HCT116 (cell line): ENCODE data around the gene USP2. TPM values are rescaled to one million over a fixed set of nuclear protein-coding genes. Genes with fewer than 3 reads are reported as not detected.

Experiments used
- POLR2A ChIP-seq: IDR thresholded peaks from 2 replicates; pipeline ENCODE4 v1.7.0; 2011; ENCODE audit warnings: borderline replicate concordance; ENCODE audit not compliant: insufficient read depth, insufficient read length; ENCODE audit errors: extremely low read depth
- RAD21 ChIP-seq: IDR thresholded peaks from 2 replicates; pipeline ENCODE4 v1.6.1; 2012; ENCODE audit warnings: low read depth, mild to moderate bottlenecking
- REST ChIP-seq: IDR thresholded peaks from 2 replicates; pipeline ENCODE4 v1.6.1; 2012; ENCODE audit warnings: low read depth
- ZBTB33 ChIP-seq: IDR thresholded peaks from 2 replicates; pipeline ENCODE4 v1.6.1; 2011; ENCODE audit warnings: mild to moderate bottlenecking, low read length, moderate library complexity; ENCODE audit not compliant: insufficient replicate concordance; ENCODE audit errors: extremely low read depth
- ZNF274 ChIP-seq: fragments of 200-500 bp; sonication (Bioruptor generic); IDR thresholded peaks from 2 replicates; pipeline ENCODE4 v1.6.1; 2014; ENCODE audit warnings: mild to moderate bottlenecking, low read depth, low read length, inconsistent platforms
- total RNA-seq: library from RNA; stranded (reverse); gene quantifications from one replicate; pipeline ENCODE4 v1.2.1, GENCODE V29; 2021; ENCODE audit not compliant: unreplicated experiment

The USP2 gene
- total RNA-seq, 1 experiment from 2014 or later, result 5.0 TPM

GRCh38 chr11:119417726-119418540 lies 36.4 kb upstream of the USP2 start (continued):
- TF ChIP-seq ZBTB33, result no peak
- no peak for TF ChIP-seq RAD21
- no peak for TF ChIP-seq ZNF274
- no peak for TF ChIP-seq REST
- no peak for TF ChIP-seq POLR2A
